ENCODE results near the gene CCDC18.

DNA sequence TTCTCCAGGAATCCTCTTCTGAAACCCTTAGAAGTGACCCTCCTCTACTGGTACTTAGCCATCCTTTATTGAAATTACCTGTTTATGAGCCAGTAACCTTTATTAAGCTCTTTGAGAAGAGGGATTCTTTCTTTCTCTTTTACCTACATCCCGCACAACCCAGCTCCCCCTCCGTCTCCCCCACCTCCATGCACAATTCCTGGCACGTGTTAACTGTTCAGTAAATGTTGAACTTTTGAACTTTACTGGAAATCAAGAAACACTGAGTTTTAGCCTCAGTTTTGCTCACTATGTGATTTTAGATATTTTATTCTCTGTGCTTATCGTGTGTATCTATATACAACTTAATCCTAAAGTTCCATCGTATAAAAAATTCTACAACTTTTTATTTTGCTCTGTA, 2.1 kb upstream of the CCDC18 start:
- TF ChIP-seq, protein P1, sequence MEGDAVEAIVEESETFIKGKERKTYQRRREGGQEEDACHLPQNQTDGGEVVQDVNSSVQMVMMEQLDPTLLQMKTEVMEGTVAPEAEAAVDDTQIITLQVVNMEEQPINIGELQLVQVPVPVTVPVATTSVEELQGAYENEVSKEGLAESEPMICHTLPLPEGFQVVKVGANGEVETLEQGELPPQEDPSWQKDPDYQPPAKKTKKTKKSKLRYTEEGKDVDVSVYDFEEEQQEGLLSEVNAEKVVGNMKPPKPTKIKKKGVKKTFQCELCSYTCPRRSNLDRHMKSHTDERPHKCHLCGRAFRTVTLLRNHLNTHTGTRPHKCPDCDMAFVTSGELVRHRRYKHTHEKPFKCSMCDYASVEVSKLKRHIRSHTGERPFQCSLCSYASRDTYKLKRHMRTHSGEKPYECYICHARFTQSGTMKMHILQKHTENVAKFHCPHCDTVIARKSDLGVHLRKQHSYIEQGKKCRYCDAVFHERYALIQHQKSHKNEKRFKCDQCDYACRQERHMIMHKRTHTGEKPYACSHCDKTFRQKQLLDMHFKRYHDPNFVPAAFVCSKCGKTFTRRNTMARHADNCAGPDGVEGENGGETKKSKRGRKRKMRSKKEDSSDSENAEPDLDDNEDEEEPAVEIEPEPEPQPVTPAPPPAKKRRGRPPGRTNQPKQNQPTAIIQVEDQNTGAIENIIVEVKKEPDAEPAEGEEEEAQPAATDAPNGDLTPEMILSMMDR (IDR thresholded peaks at IDR 0.05; ENCODE audit: low read depth, low read length, poor library complexity, severe bottlenecking), result no peak
- TF ChIP-seq EZH2phosphoT487 (IDR thresholded peaks at IDR 0.05; ENCODE audit: borderline replicate concordance, low read length), result no peak
